NCI-H2029 (cell line): ENCODE measurements around the gene CYP46A1.
"Not testable (repeated sequence)": the region's sequence is repeated elsewhere in the genome, so short reads cannot be mapped to it uniquely, and the experiment has no call there.

Experiments used
- DNase-seq: peaks from one replicate; lab custom pipeline; 2025; lab: John Stamatoyannopoulos, UW

Gene CYP46A1

GRCh38 chr14:99758872-99759545 is 74.9 kb downstream of the CYP46A1 start:
- no peak for DNase-seq

DNA sequence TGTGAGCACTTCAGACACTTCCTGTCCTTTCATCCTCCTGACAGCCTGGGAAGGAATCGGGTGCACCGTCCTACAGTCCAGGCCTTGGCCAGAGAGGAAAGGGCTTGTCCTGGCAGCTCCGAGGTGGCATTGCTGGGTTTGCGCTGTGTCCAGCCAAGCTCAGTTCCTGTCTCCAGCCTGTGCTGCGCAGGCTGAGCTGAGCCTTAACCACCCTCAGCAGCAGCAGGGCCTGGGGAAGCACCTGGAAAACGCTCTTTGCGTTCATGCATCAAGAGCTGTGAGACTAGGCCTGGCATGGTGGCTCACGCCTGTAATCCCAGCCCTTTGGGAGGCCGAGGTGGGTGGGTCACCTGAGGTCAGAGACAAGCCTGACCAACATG is 75.4 kb downstream of the CYP46A1 start:
- no peak for DNase-seq

DNA sequence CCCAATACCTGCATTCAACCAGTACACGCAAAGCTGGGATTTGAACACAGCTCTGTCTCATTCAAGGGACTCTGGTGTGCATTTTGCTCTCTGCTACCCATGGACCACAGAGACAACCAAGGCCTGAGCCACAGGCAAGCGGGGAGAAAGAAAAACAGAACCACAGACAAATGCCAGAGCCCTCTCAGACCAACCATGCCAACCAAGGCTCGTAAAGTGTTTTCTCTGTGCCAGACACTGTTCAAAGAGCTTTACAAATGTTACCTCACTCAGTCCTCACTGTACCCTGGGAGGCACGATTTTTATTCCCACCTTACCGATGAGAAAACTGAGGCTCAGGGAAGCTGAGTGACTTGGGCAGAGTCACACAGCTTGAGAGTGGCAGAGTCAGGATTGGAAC is 76.7 kb downstream of the CYP46A1 start:
- DNase-seq, result no peak

DNA sequence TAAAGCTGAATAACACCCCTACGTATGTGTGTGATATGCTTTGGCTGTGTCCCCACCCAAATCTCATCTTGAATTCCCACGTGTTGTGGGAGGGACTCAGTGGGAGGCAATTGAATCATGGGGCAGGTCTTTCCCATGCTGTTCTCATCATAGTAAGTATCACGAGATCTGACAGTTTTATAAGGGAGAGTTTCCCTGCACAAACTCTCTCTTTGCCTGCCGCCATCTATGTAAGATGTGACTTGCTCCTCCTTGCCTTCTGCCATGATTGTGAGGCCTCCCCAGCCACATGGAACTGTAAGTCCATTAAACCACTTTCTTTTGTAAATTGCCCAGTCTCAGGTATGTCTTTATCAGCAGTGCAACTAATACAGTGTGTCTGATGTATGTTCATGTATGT is 78.8 kb downstream of the CYP46A1 start:
- DNase-seq, result not testable (repeated sequence)

DNA sequence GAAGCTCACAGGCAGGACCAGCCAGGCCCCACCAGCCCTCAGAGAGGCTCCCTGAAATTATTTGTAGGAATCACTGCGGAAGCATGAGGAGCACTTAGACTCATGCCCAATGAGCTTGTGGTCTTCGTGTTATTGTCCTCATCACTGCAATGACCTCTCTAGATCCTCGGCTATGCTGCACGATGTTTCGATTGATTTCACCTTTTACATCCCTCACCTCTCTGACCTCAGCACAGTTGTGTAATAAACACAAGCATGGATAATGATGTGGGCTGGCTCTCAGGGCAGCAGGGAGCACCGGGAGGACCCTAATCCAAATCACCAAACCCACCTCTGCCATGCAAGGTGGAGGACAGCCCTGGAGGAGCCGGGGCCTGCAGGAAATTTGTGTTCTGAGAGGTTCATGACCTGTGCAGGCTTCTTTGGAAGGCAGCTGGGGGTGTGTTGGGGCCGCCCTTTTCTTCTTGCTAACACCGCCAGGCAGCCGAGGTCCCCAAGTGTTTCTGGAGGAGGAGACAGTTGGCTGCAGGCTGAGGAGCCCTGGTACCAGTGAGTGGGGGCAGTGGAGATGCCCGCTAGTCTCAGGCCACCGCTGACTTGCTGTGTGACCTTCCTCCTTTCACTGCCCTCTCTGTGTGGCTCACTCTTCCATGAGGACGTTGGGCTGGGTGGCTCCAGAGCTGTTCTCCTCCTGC is 79.6 kb downstream of the CYP46A1 start:
- no peak for DNase-seq

DNA sequence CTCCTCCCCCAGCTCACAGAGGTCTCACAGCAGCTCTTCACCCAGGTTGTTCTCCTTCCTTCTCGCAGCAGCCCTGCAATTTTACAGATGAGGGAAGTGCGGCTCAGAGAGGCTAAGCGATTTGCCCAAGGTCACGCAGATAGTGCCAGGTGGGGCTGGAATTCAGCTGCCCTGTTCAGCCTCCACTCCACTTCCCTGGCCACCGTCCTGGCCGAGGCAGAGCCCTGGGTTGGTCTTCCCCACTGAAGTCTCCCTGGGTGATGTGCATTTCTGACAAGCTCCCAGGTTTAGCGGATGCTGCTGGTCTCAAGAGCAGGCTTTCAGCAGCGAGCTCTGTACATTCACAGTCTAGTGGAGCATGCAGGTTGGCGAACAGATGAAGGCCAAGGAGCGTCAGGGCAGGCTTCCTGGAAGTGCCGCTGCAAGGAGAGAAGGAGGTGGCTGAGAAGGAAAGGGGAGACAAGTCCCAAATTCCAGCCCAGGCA is 80.2 kb downstream of the CYP46A1 start:
- no peak for DNase-seq

- no peak for DNase-seq
Observed at GRCh38 chr14:99768381-99768780, 84.3 kb downstream of the CYP46A1 start.

DNA sequence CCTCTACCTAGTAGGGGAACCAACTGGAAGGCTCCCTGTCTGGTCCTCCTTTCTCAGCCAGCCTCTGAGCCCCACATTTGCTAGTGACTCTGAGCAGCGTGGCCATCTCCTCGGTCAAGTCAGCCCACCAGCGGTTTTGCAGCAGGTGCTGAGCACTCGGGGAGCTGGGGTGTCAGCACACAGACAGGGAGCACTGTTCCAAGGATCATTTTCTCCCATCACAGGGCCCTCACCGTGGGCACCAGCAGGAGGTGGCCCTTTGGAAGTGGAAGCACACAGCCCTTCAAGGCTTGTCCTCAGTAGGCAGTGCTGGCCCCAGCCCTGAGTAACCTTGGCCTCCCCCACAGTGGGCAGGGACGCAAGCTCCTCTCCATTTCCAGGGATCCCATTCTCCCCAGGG is 85.0 kb downstream of the CYP46A1 start:
- no peak for DNase-seq

- no peak for DNase-seq
Observed at GRCh38 chr14:99769799-99770198, 85.7 kb downstream of the CYP46A1 start.

GRCh38 chr14:99772371-99773283 is 88.5 kb downstream of the CYP46A1 start:
- DNase-seq, result no peak

DNA sequence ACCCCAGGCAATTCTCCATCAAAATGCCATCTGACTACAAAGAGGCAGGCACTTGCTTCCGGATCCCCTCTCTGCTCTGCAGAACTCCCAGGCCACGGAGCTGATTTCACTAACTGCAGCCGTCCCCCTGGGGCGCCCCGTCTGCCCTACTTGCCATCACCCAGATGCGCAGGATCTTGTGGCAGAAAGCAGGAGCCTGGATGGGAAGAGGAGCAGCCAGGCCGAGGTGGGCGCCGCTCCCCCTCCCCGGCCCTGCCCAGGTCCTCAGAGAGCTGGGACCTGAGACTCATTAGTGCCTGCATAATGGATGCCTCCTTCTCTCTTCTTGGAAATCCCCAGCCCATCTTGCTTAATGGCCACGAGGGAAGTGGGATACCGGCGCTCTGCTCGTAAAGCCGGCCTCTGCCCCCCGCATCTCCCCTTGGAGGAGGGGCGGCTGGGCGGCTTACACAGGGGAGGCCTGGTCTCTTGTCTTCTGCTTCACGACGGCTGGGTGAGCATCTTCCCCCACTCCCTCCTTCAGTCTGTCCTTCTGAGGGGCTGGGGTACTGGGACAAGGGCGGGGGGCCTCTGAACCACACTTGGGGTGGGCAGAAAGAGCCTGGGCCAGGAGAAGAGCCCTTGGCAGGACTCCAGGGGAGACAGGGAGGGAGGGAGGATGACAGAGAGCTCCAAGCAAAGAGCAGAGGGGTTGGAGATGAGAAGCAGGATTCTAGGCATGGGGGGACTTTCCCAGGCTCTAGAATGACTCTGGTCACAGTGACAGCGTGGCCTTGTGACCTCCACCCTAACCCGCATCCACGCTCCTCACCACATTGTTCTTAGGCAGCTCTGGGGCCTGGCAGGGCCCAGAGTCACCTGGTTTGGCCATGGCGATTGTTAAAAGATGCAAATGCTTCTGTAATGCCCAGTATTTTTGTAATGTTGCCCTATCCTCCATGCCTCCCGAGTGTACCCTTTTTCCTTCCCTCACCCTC is 89.7 kb downstream of the CYP46A1 start:
- DNase-seq, result no peak

DNA sequence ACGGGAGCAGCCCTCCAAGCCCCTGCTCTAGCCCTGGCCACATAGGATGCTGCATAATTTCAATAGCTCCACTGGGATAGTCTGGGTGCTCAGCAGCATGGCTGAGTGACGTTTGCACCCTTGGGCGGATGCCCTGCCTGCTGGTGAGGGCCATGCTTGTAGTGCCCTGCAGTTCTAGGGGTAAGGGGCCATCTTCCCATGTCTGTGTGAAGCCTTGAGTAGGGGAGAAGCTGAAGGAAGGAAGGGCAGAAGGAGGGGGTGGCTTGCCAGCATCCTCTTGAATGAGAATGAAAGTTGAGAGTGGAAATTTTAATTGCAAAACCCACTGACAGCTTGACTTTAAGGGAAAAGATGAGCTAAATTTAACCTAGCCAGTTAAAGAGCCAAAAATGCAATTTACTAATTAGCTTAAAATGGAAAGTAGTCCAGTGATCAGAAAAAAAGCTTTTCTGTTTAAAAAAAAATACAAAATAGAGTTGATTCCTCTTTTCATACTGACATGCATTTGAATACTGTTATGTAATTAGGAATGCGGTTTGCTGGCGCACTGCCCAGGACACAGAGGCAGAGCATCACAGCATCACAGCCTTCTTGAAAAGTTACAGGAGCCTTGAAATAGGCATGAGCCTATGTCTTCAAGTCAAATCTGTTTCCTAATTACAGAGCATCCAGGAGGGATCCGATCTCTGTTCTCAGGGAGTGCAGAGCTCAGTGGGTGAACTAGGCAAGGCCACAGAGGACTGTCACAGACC is 90.6 kb downstream of the CYP46A1 start:
- DNase-seq, result no peak

GRCh38 chr14:99775351-99775750 is 91.3 kb downstream of the CYP46A1 start:
- DNase-seq, result no peak
